ENCODE data around the gene DCT. TPM values are rescaled to one million over a fixed set of nuclear protein-coding genes. Genes with fewer than 3 reads are reported as not detected.

The DCT gene
- total RNA-seq, 3 donors from 2014 or later (not counting 1 experiment from before 2014, with no cell fraction given): 0.16 to 0.75 (median 0.28) TPM

DNA sequence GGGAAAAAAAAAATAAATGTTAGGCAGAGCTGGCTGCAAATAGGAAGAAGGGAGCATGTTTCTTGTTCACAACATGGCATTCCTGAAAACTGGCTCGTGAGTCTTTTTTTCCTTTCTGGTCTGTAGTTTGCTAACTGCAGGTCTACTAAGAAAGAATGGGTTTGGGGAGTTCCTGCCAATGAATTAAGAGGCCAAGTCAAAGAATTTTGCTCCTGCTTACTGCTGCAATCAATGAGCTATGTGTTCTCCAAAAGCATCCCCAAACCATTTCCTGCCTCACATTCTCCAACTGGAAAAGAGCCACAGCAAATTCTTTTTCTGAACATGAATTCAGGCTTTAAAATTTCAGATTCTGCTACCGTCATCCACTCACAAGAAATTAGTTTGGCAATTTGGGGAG lies 88.6 kb downstream of the DCT start:
- Mint-ChIP-seq H3K9me3 (no peaks in the 10 kb centered on the region), H3K36me3 (no peaks in the 10 kb centered on the region), H3K27me3 (ENCODE audit: low read depth in 2 of 2) (peaks cover 4 to 7% of the 10 kb centered on the region in 2 donors), H3K4me3 (no peak overlapping the region), H3K4me1 (no peaks in the 10 kb centered on the region), H3K27ac (no peak overlapping the region)
- Histone ChIP-seq H3K9me3 (ENCODE audit: control insufficient read depth, insufficient read depth, low read length) (no peaks in the 10 kb centered on the region), H3K4me3 (ENCODE audit: low read length) (no peak overlapping the region), H3K36me3 (ENCODE audit: control insufficient read depth, insufficient read depth, low read length) (no peaks in the 10 kb centered on the region), H3K27me3 (ENCODE audit: control insufficient read depth, insufficient read depth, low read length) (no peaks in the 10 kb centered on the region), H3K4me1 (ENCODE audit: control insufficient read depth, insufficient read depth, low read length) (no peaks in the 10 kb centered on the region), H3K27ac (ENCODE audit: low read length) (no peak overlapping the region)
- TF ChIP-seq, protein P1, sequence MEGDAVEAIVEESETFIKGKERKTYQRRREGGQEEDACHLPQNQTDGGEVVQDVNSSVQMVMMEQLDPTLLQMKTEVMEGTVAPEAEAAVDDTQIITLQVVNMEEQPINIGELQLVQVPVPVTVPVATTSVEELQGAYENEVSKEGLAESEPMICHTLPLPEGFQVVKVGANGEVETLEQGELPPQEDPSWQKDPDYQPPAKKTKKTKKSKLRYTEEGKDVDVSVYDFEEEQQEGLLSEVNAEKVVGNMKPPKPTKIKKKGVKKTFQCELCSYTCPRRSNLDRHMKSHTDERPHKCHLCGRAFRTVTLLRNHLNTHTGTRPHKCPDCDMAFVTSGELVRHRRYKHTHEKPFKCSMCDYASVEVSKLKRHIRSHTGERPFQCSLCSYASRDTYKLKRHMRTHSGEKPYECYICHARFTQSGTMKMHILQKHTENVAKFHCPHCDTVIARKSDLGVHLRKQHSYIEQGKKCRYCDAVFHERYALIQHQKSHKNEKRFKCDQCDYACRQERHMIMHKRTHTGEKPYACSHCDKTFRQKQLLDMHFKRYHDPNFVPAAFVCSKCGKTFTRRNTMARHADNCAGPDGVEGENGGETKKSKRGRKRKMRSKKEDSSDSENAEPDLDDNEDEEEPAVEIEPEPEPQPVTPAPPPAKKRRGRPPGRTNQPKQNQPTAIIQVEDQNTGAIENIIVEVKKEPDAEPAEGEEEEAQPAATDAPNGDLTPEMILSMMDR (IDR thresholded peaks at IDR 0.05): no peak
- no peak for DNase-seq
- no peak for ATAC-seq
- 73% methylated on average over 2 of the region's 2 CpGs for WGBS (ENCODE audit: insufficient coverage)
- intact Hi-C loops (cut with micrococcal nuclease): no loop called here

DNA sequence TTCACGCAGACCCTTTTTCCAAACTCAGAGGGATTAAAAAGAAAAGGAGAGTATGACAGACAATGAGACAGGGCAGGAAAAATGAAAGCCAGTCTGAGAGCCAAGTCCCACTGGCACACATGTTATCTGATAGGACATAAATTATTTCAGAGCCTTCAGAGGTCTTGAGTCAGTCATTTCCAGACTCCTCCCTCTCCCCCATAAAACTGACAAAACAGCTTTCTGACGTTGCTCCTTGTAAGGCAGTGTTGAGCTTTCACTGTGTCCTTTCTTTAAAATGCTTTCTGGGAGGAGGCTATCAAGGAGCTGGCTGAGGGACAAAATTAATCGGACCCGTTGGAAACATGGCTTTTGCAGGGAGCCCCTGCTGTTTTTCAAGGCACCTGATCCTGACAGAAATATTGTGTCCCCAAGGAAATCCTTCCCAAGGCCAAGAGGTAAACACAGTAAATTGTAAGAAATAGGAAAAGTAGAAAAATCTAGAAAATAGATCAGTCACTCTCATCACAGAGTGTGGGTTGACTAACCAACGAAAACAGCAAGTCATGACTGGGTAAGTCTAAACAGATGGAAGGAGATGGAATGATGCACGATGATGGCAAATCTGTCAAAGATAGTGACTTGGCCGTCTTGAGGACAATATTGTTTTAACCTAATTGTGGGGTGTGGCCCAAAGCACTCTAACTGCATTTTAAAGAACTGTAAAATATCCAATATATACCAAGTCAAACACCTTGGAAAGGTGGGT lies 89.7 kb downstream of the DCT start:
- no peaks in the 10 kb centered on the region for H3K36me3 Mint-ChIP-seq
- Histone ChIP-seq H3K4me1 (ENCODE audit: control insufficient read depth, insufficient read depth, low read length) (no peaks in the 10 kb centered on the region), H3K27me3 (ENCODE audit: control insufficient read depth, insufficient read depth, low read length) (no peaks in the 10 kb centered on the region), H3K27ac (ENCODE audit: low read length) (no peak overlapping the region), H3K9me3 (ENCODE audit: control insufficient read depth, insufficient read depth, low read length) (no peaks in the 10 kb centered on the region), H3K36me3 (ENCODE audit: control insufficient read depth, insufficient read depth, low read length) (no peaks in the 10 kb centered on the region), H3K4me3 (ENCODE audit: low read length) (no peak overlapping the region)
- intact Hi-C loops (cut with micrococcal nuclease): no loop called here
- no peak overlapping the region for H3K4me3 Mint-ChIP-seq
- H3K27me3 Mint-ChIP-seq (ENCODE audit: low read depth in 2 of 2): peaks cover 4 to 7% of the 10 kb centered on the region in 2 donors
- H3K27ac Mint-ChIP-seq: no peak overlapping the region
- ATAC-seq: no peak
- H3K9me3 Mint-ChIP-seq: no peaks in the 10 kb centered on the region
- 85% methylated on average over 7 of the region's 7 CpGs for WGBS (ENCODE audit: insufficient coverage)
- no peaks in the 10 kb centered on the region for H3K4me1 Mint-ChIP-seq
- TF ChIP-seq, protein P1 (IDR thresholded peaks at IDR 0.05): no peak
- no peak for DNase-seq

DNA sequence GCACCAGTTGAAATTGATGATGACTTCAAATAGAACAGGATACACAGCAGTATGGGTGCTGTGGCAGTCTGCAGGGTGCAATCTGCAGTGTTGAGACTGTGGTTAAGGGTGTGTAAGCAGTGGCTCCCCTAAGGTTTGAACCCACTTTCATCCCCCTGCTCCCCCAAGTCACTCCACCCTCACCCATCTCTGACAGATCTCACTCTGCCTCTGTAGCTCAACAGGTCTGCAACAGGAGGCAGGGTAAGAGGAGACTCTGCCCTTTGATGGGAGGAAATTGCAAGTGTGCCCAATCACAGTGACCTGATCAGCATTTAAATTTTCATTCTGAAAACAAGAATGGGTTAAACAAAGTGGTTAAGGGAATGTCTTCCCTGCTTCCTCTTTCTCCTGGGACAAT lies 92.4 kb downstream of the DCT start:
- DNase-seq: no peak
- no peak for ATAC-seq
- peaks cover 7 to 17% of the 10 kb centered on the region in 2 donors for H3K27me3 Mint-ChIP-seq (ENCODE audit: low read depth in 2 of 2)
- intact Hi-C loops (cut with micrococcal nuclease): no loop called here
- H3K4me1 ChIP-seq (ENCODE audit: control insufficient read depth, insufficient read depth, low read length): no peaks in the 10 kb centered on the region
- no peaks in the 10 kb centered on the region for H3K9me3 Mint-ChIP-seq
- no peak overlapping the region for H3K4me3 ChIP-seq (ENCODE audit: low read length)
- H3K27ac Mint-ChIP-seq: no peak overlapping the region
- no peaks in the 10 kb centered on the region for H3K36me3 Mint-ChIP-seq
- no peak overlapping the region for H3K4me3 Mint-ChIP-seq
- TF ChIP-seq, protein P1 (IDR thresholded peaks at IDR 0.05): no peak
- no peaks in the 10 kb centered on the region for H3K36me3 ChIP-seq (ENCODE audit: control insufficient read depth, insufficient read depth, low read length)
- H3K27ac ChIP-seq (ENCODE audit: low read length): no peak overlapping the region
- no peaks in the 10 kb centered on the region for H3K9me3 ChIP-seq (ENCODE audit: control insufficient read depth, insufficient read depth, low read length)
- H3K27me3 ChIP-seq (ENCODE audit: control insufficient read depth, insufficient read depth, low read length): no peaks in the 10 kb centered on the region
- no peaks in the 10 kb centered on the region for H3K4me1 Mint-ChIP-seq

Other genes starting within 250 kb of the DCT start
- gene TGDS, start 116.5 kb upstream of the DCT start, total RNA-seq: 1 to 10 TPM; 6.9 to 9.0 (median 7.7) TPM
- 1 to 10 TPM; 2.0 to 2.9 (median 2.7) TPM for gene GPR180, start 122.2 kb upstream of the DCT start, total RNA-seq
- not detected for gene SOX21, start 232.9 kb upstream of the DCT start, total RNA-seq